ENCODE measurements around the gene EVX2. TPM values are rescaled to one million over a fixed set of nuclear protein-coding genes. Genes with fewer than 3 reads are reported as not detected.

EVX2 gene
- total RNA-seq, 1 experiment from 2014 or later, result not detected

DNA sequence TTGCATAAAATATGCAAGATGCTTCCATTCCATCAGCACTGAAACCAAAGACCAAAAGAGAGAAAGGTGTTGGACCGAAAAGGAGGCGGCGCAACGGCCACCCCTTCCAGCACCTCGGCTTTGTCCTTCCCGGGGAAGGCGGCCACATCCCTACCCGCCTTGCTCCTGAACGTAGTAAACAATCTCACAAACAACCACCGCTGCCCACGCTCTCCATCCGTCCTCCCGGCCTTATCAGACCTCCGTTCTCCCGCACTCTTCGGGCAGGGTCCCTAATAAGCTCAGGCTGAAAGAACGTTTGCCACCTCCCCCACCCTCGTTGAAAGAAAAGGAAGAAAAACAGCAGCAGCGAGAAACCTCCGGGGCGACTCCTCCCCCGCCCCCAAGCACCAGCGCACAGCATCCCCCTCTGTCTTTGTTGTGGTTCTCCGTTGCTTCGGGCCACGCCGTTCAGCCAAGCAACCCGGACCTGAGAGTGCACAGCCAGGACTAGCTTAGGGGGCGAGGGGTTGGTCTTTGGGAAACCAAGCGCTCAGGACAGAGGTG is 4.4 kb downstream of the EVX2 start:
- no peak for DNase-seq
- Mint-ChIP-seq H3K27me3 (ENCODE audit: unreplicated experiment) (peaks cover 41% of the 10 kb centered on the region), H3K4me3 (ENCODE audit: low read depth, unreplicated experiment) (peak overlapping the region; percentile 86), H3K36me3 (ENCODE audit: insufficient read depth, unreplicated experiment) (peaks cover 15% of the 10 kb centered on the region), H3K27ac (ENCODE audit: unreplicated experiment) (no peak overlapping the region), H3K9me3 (ENCODE audit: low read depth, unreplicated experiment) (peaks cover 2% of the 10 kb centered on the region), H3K4me1 (ENCODE audit: low read depth, unreplicated experiment) (peaks cover 8% of the 10 kb centered on the region)
- CTCF ChIA-PET, result interaction anchor here (0.6 to 1.2 kb wide), 2 partner anchors 263 to 374 kb away, joined by 3 to 4 read pairs; no protein-coding TSS in a partner anchor
- no TSS peak for BruUV-seq (replicated peaks)
- TF ChIP-seq, protein P1, sequence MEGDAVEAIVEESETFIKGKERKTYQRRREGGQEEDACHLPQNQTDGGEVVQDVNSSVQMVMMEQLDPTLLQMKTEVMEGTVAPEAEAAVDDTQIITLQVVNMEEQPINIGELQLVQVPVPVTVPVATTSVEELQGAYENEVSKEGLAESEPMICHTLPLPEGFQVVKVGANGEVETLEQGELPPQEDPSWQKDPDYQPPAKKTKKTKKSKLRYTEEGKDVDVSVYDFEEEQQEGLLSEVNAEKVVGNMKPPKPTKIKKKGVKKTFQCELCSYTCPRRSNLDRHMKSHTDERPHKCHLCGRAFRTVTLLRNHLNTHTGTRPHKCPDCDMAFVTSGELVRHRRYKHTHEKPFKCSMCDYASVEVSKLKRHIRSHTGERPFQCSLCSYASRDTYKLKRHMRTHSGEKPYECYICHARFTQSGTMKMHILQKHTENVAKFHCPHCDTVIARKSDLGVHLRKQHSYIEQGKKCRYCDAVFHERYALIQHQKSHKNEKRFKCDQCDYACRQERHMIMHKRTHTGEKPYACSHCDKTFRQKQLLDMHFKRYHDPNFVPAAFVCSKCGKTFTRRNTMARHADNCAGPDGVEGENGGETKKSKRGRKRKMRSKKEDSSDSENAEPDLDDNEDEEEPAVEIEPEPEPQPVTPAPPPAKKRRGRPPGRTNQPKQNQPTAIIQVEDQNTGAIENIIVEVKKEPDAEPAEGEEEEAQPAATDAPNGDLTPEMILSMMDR (IDR thresholded peaks at IDR 0.05; ENCODE audit: unreplicated experiment), result no peak
- intact Hi-C loops (cut with micrococcal nuclease; ENCODE audit: unreplicated experiment), result loop anchor here (10.0 kb wide), 1 partner anchor 115 kb away; no protein-coding TSS in a partner anchor

DNA sequence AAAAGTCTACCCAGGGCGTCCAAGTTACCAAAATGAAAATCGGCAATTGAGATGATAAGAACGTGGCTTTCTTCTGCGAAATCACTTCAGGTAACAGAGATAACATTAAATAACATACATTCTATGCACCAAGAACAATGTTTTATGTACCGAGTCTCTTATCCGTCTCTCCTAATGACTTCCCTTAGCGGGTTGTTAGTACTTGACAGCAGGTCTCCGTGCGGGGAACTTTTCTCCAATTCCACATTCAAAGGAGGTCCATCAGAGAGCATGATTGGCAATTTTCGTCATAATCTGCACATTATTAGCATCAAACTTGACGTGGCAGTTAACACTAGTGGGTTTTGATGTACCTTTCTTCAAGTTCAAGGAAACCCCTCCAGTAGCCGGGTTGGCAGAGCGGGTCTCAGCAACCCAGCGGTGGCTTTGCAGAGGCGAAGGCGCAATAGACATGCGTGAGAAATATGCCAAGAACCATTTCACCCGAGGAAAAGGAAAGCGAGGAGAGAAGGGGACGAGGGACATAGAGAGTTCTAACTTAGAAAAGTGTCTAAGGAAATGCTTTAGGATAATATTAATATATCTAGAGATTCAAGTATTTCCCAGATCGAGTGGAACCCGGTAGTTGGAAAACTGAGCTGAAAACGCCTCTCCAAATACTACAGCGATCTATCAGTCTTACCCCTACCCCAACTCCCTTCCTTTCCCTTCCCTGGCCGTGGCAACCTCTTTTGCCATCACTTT is 5.0 kb downstream of the EVX2 start:
- peaks cover 2% of the 10 kb centered on the region for H3K9me3 Mint-ChIP-seq (ENCODE audit: low read depth, unreplicated experiment)
- H3K36me3 Mint-ChIP-seq (ENCODE audit: insufficient read depth, unreplicated experiment), result peaks cover 15% of the 10 kb centered on the region
- no peak overlapping the region for H3K27ac Mint-ChIP-seq (ENCODE audit: unreplicated experiment)
- H3K27me3 Mint-ChIP-seq (ENCODE audit: unreplicated experiment), result peaks cover 44% of the 10 kb centered on the region
- no peak for DNase-seq
- BruUV-seq (replicated peaks), result no TSS peak
- CTCF ChIA-PET, result interaction anchor here (0.6 to 1.2 kb wide), 2 partner anchors 262 to 373 kb away, joined by 3 to 4 read pairs; no protein-coding TSS in a partner anchor
- peaks cover 8% of the 10 kb centered on the region for H3K4me1 Mint-ChIP-seq (ENCODE audit: low read depth, unreplicated experiment)
- TF ChIP-seq, protein P1 (IDR thresholded peaks at IDR 0.05; ENCODE audit: unreplicated experiment), result no peak
- intact Hi-C loops (cut with micrococcal nuclease; ENCODE audit: unreplicated experiment), result loop anchor here (10.0 kb wide), 1 partner anchor 114 kb away; no protein-coding TSS in a partner anchor
- peak overlapping the region; percentile 86 for H3K4me3 Mint-ChIP-seq (ENCODE audit: low read depth, unreplicated experiment)

DNA sequence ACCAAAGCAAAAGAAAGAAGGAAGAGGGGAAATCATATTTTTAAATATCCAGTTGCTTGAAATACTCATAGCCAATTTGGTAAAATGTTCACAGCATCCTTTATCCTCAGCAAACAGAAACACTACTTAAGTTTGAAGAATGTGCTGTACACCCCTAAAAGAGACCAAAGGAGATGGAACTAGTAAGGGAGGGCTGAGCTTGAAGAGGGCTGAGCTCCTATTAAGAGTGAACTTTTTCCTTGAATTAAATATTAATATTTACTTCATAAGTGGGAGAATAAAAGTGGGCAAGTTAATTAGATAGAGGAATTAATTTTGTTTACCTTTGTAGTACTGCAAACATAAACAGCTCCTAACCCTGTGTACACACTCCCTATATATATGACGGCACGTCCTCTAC is 7.0 kb downstream of the EVX2 start:
- Mint-ChIP-seq H3K27me3 (ENCODE audit: unreplicated experiment) (peaks cover 44% of the 10 kb centered on the region), H3K27ac (ENCODE audit: unreplicated experiment) (no peak overlapping the region)

DNA sequence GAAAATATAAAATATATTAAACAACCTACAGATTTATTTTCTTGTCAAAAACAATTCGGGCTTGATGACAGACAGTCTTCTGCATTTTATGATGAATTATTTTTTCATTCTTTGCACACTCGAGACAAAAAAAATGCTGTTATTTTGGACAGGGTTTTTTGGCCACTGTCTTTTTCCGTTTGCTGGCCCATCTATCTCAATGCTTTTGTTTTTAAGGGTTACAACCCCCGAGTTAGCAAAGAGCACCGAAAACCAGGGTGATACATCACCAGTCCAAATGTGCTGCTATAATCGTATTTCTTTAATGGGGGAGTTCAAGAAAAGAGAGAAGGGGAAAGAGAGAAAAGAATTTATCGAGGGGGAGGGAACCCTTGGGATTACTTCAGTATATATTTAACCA is 7.7 kb downstream of the EVX2 start:
- intact Hi-C loops (cut with micrococcal nuclease; ENCODE audit: unreplicated experiment), result loop anchor here (10.0 kb wide), 1 partner anchor 111 kb away; no protein-coding TSS in a partner anchor
- no peak overlapping the region for H3K27ac Mint-ChIP-seq (ENCODE audit: unreplicated experiment)

More for the DNA sequence above, 7.0 kb downstream of the EVX2 start:
- DNase-seq, result no peak
- intact Hi-C loops (cut with micrococcal nuclease; ENCODE audit: unreplicated experiment), result loop anchor here (10.0 kb wide), 1 partner anchor 112 kb away; no protein-coding TSS in a partner anchor
- TF ChIP-seq, protein P1 (IDR thresholded peaks at IDR 0.05; ENCODE audit: unreplicated experiment), result no peak
- no TSS peak for BruUV-seq (replicated peaks)
- CTCF ChIA-PET, result no interaction called here
- H3K36me3 Mint-ChIP-seq (ENCODE audit: insufficient read depth, unreplicated experiment), result peaks cover 15% of the 10 kb centered on the region
- peaks cover 8% of the 10 kb centered on the region for H3K4me1 Mint-ChIP-seq (ENCODE audit: low read depth, unreplicated experiment)
- H3K4me3 Mint-ChIP-seq (ENCODE audit: low read depth, unreplicated experiment), result no peak overlapping the region
- no peaks in the 10 kb centered on the region for H3K9me3 Mint-ChIP-seq (ENCODE audit: low read depth, unreplicated experiment)

More for the DNA sequence above, 7.7 kb downstream of the EVX2 start:
- Mint-ChIP-seq H3K9me3 (ENCODE audit: low read depth, unreplicated experiment) (no peaks in the 10 kb centered on the region), H3K4me3 (ENCODE audit: low read depth, unreplicated experiment) (no peak overlapping the region), H3K27me3 (ENCODE audit: unreplicated experiment) (peaks cover 44% of the 10 kb centered on the region), H3K4me1 (ENCODE audit: low read depth, unreplicated experiment) (peaks cover 8% of the 10 kb centered on the region), H3K36me3 (ENCODE audit: insufficient read depth, unreplicated experiment) (peaks cover 15% of the 10 kb centered on the region)
- TF ChIP-seq, protein P1 (IDR thresholded peaks at IDR 0.05; ENCODE audit: unreplicated experiment), result no peak
- DNase-seq, result no peak
- no TSS peak for BruUV-seq (replicated peaks)
- CTCF ChIA-PET, result no interaction called here

Measured in Calu3 (cell line).